DND-41 (cell line): ENCODE data around the gene NFIA.

ENCODE experiments used
- ATAC-seq: fragments of 200-7000 bp; cut with Tn5 transposase; 3 replicates; pipeline ENCODE4 v1.9.1; 2021; ENCODE audit warnings: low read depth; ENCODE audit not compliant: insufficient read depth
- DNase-seq: peaks from one replicate; pipeline ENCODE4 v3.0.0-alpha.2; 2020
- H2AFZ ChIP-seq: 2 replicates; pipeline ENCODE4 v1.6.0; 2012; ENCODE audit warnings: low read depth, low read length
- H3K27ac ChIP-seq: 2 replicates; pipeline ENCODE4 v1.5.1; 2012; ENCODE audit warnings: low read length, inconsistent platforms
- H3K27me3 ChIP-seq: fragments of 200-600 bp; sonication (generic); 2 replicates; pipeline ENCODE4 v1.6.0; 2012; ENCODE audit warnings: low read length, mild to moderate bottlenecking, inconsistent platforms; ENCODE audit not compliant: insufficient read depth, poor library complexity
- H3K36me3 ChIP-seq: 2 replicates; pipeline ENCODE4 v1.5.1; 2012; ENCODE audit warnings: low read length, inconsistent platforms; ENCODE audit not compliant: insufficient read depth
- H3K4me1 ChIP-seq: 2 replicates; pipeline ENCODE4 v1.5.1; 2012; ENCODE audit warnings: mild to moderate bottlenecking, low read length; ENCODE audit not compliant: insufficient read depth
- H3K4me2 ChIP-seq: 2 replicates; pipeline ENCODE4 v1.6.0; 2012; ENCODE audit warnings: mild to moderate bottlenecking, moderate library complexity, low read length, inconsistent platforms; ENCODE audit not compliant: insufficient read depth
- H3K4me3 ChIP-seq, 2 experiments: fragments of 200-600 bp in 1 of 2; shearing (Covaris generic) in 1 of 2; 2 replicates each; pipeline ENCODE4 v1.5.1; 2012 to 2016; ENCODE audit warnings: inconsistent platforms in 2 of 2, low read length in 2 of 2, mild to moderate bottlenecking in 2 of 2, low read depth in 1 of 2, moderate library complexity in 1 of 2
- H3K79me2 ChIP-seq: 2 replicates; pipeline ENCODE4 v1.6.0; 2012; ENCODE audit warnings: low read length, inconsistent platforms; ENCODE audit not compliant: insufficient read depth
- H3K9ac ChIP-seq: 2 replicates; pipeline ENCODE4 v1.6.0; 2012; ENCODE audit warnings: low read depth, mild to moderate bottlenecking, inconsistent platforms, low read length, moderate library complexity
- H3K9me3 ChIP-seq: 2 replicates; pipeline ENCODE4 v1.5.1; 2012; ENCODE audit warnings: low read length, moderate library complexity, mild to moderate bottlenecking, inconsistent platforms; ENCODE audit not compliant: insufficient read depth, severe bottlenecking
- H4K20me1 ChIP-seq: 2 replicates; pipeline ENCODE4 v1.6.0; 2012; ENCODE audit warnings: low read length; ENCODE audit not compliant: insufficient read depth
- EZH2 ChIP-seq: IDR thresholded peaks from 3 replicates; pipeline ENCODE4 v1.6.1; 2012; ENCODE audit warnings: borderline replicate concordance, low read depth, mild to moderate bottlenecking, moderate library complexity, low read length, inconsistent platforms; ENCODE audit not compliant: severe bottlenecking
- TF ChIP-seq, protein P1 (sequence below): IDR thresholded peaks from 2 replicates; pipeline ENCODE4 v1.5.1; 2012; ENCODE audit warnings: borderline replicate concordance, low read length, moderate library complexity, mild to moderate bottlenecking; ENCODE audit not compliant: poor library complexity, severe bottlenecking; ENCODE audit errors: extremely low read depth

The NFIA gene

DNA sequence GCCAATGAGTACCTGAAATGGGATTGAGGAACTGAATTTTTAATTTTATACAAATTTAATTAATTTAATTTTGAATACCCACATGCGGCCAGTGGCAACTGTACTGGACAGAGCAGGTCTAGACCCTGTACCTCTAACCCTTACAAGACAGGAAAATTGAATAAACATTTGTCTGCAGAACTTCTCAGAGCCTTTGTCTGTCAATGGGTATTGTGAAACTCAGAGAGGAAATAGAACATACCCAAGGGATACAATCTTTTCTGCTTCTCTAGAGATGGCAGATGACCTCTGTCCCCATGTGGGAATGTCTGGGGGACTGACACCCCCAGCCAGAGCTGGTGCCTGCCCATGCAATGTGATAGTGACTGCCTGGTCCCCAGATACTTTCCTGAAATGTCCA lies 421.9 kb downstream of the NFIA start:
- no peaks in the 10 kb centered on the region for H3K4me1 ChIP-seq
- H3K36me3 ChIP-seq, result no peaks in the 10 kb centered on the region
- no peaks in the 10 kb centered on the region for H3K9me3 ChIP-seq
- no peak overlapping the region for H2AFZ ChIP-seq
- H3K4me3 ChIP-seq, result no peak overlapping the region
- H3K79me2 ChIP-seq, result no peaks in the 10 kb centered on the region
- H4K20me1 ChIP-seq, result no peaks in the 10 kb centered on the region
- H3K27me3 ChIP-seq, result no peaks in the 10 kb centered on the region
- no peak overlapping the region for H3K4me2 ChIP-seq
- H3K9ac ChIP-seq, result no peak overlapping the region
- no peak for ATAC-seq
- TF ChIP-seq, protein P1, sequence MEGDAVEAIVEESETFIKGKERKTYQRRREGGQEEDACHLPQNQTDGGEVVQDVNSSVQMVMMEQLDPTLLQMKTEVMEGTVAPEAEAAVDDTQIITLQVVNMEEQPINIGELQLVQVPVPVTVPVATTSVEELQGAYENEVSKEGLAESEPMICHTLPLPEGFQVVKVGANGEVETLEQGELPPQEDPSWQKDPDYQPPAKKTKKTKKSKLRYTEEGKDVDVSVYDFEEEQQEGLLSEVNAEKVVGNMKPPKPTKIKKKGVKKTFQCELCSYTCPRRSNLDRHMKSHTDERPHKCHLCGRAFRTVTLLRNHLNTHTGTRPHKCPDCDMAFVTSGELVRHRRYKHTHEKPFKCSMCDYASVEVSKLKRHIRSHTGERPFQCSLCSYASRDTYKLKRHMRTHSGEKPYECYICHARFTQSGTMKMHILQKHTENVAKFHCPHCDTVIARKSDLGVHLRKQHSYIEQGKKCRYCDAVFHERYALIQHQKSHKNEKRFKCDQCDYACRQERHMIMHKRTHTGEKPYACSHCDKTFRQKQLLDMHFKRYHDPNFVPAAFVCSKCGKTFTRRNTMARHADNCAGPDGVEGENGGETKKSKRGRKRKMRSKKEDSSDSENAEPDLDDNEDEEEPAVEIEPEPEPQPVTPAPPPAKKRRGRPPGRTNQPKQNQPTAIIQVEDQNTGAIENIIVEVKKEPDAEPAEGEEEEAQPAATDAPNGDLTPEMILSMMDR, result no peak
- no peak for TF ChIP-seq EZH2
- no peak overlapping the region for H3K27ac ChIP-seq
- DNase-seq, result no peak

DNA sequence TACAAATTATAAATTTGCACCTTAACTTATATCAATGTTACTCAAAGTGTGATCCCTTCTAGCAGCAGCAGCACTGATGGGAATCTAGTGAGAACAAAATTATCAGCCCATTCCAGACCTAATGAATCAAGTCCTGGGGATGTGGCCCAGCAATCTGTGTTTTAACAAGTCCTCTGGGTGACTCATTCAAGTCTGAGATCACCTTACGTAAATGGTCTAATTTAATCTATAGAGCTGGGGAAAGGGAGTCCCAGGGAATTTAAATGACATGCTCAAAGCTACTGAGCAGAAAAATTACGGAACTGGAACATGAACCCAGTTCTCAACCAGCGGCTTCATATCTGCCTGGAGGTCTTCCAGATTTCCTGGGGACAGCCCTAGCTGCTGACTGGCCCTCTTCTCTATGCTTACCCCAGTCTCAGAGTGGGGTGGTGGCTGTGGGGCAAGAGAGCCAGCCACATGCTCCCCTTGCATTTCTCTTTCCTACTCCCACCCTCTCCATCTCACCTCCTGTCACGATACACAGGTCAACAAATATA lies 422.6 kb downstream of the NFIA start:
- no peak overlapping the region for H3K9ac ChIP-seq
- H3K4me3 ChIP-seq, result no peak overlapping the region
- H2AFZ ChIP-seq, result no peak overlapping the region
- no peaks in the 10 kb centered on the region for H3K79me2 ChIP-seq
- H3K4me2 ChIP-seq, result no peak overlapping the region
- DNase-seq, result no peak
- no peaks in the 10 kb centered on the region for H3K9me3 ChIP-seq
- no peaks in the 10 kb centered on the region for H3K36me3 ChIP-seq
- no peak for ATAC-seq
- no peak overlapping the region for H3K27ac ChIP-seq
- no peaks in the 10 kb centered on the region for H3K4me1 ChIP-seq
- TF ChIP-seq, protein P1, result no peak
- no peak for TF ChIP-seq EZH2
- H4K20me1 ChIP-seq, result no peaks in the 10 kb centered on the region
- no peaks in the 10 kb centered on the region for H3K27me3 ChIP-seq

DNA sequence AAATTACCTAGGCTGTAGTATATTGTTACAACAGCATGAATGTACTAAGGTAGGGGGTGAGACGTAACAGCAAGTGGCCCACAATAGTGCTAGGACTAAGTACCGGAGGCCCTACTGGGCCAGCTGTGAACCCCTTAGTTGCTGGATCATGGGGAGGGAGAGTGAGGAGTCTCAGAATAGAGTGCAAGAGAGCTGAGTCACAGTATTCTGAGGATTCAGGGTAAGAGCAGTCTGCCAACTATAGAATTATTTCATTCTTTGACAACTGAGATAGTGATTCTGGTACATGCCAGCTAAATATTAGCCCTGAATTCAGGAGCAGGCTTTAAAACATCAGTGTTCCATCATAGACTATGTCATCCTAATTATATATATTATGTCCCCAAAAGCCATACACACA lies 423.9 kb downstream of the NFIA start:
- Histone ChIP-seq H3K9ac (no peak overlapping the region), H4K20me1 (no peaks in the 10 kb centered on the region), H3K79me2 (no peaks in the 10 kb centered on the region), H3K4me3 (no peak overlapping the region), H3K36me3 (no peaks in the 10 kb centered on the region), H3K27me3 (no peaks in the 10 kb centered on the region), H3K4me2 (no peak overlapping the region), H3K9me3 (no peaks in the 10 kb centered on the region), H2AFZ (no peak overlapping the region), H3K27ac (no peak overlapping the region), H3K4me1 (no peaks in the 10 kb centered on the region)
- ATAC-seq (no peak), DNase-seq (no peak)
- TF ChIP-seq EZH2, result no peak
- TF ChIP-seq, protein P1, result no peak

DNA sequence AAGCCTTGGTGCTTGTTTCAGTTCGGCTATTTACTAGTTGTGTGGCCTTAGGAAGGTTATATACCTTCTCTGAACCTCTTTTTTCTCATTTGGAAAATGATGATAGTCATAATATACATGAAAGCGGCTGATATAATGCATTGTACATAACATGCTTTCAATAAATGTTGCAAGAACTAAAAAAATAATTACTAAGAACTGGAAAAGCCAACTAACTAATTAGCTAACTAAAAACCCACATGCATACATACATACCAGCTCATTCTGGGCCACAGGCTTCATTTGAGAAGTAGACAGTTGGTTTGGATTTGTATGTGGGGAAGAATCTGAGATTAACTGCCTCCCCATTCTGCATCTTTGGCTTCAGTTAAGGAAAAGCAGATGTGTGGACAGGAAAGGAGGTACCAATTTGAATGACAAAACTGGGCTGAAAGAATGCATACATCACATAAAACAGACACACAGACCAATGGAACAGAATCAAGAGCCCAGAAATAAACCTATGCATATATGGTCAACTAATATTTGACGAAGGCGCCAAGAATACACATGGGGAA lies 424.7 kb downstream of the NFIA start:
- Histone ChIP-seq H4K20me1 (no peaks in the 10 kb centered on the region), H3K79me2 (no peaks in the 10 kb centered on the region), H3K36me3 (no peaks in the 10 kb centered on the region), H2AFZ (no peak overlapping the region), H3K4me3 (no peak overlapping the region), H3K27me3 (no peaks in the 10 kb centered on the region), H3K9ac (no peak overlapping the region), H3K4me2 (no peak overlapping the region), H3K9me3 (no peaks in the 10 kb centered on the region), H3K4me1 (no peaks in the 10 kb centered on the region), H3K27ac (no peak overlapping the region)
- DNase-seq, result no peak
- no peak for ATAC-seq
- TF ChIP-seq EZH2, result no peak
- TF ChIP-seq, protein P1, result no peak
